NT2/D1 (cell line): ENCODE measurements around the gene CCDC146.
"Not testable (repeated sequence)": the region's sequence is repeated elsewhere in the genome, so short reads cannot be mapped to it uniquely, and the experiment has no call there.

Experiments
- DNase-seq: peaks from one replicate; pipeline ENCODE4 v3.0.0-alpha.2; 2011; ENCODE audit warnings: low read depth, low spot score
- H3K27me3 ChIP-seq: 2 replicates; pipeline ENCODE4 v1.6.0; 2011; ENCODE audit warnings: mild to moderate bottlenecking; ENCODE audit not compliant: insufficient read length, insufficient read depth
- H3K36me3 ChIP-seq: 2 replicates; pipeline ENCODE4 v1.6.1; 2011; ENCODE audit warnings: mild to moderate bottlenecking, low read length, mixed read lengths; ENCODE audit not compliant: insufficient read depth, insufficient read length
- H3K4me1 ChIP-seq: 2 replicates; pipeline ENCODE4 v1.5.1; 2011; ENCODE audit not compliant: insufficient read depth, insufficient read length
- H3K4me3 ChIP-seq: 2 replicates; pipeline ENCODE4 v1.5.1; 2011; ENCODE audit warnings: low read depth; ENCODE audit not compliant: insufficient read length
- H3K9ac ChIP-seq: 2 replicates; pipeline ENCODE4 v1.6.0; 2011; ENCODE audit warnings: low read depth; ENCODE audit not compliant: insufficient read length
- H3K9me3 ChIP-seq: 2 replicates; pipeline ENCODE4 v1.5.1; 2011; ENCODE audit warnings: mild to moderate bottlenecking, low read length; ENCODE audit not compliant: insufficient read depth
- SUZ12 ChIP-seq: IDR thresholded peaks from 2 replicates; pipeline ENCODE4 v1.6.1; 2011; ENCODE audit not compliant: insufficient read length, insufficient read depth; ENCODE audit errors: extremely low read depth
- YY1 ChIP-seq: IDR thresholded peaks from 2 replicates; pipeline ENCODE4 v1.6.1; 2011; ENCODE audit not compliant: insufficient read length, insufficient read depth
- ZNF274 ChIP-seq: IDR thresholded peaks from 2 replicates; pipeline ENCODE4 v1.6.1; 2011; ENCODE audit warnings: mild to moderate bottlenecking, low read depth, low read length

Gene CCDC146

GRCh38 chr7:77330169-77330882 lies 207.9 kb downstream of the CCDC146 start:
- Histone ChIP-seq H3K4me1 (peaks cover 4% of the 10 kb centered on the region), H3K4me3 (no peak overlapping the region), H3K9me3 (no peaks in the 10 kb centered on the region), H3K27me3 (no peaks in the 10 kb centered on the region), H3K9ac (no peak overlapping the region), H3K36me3 (no peaks in the 10 kb centered on the region)
- TF ChIP-seq ZNF274 (no peak), SUZ12 (no peak), YY1 (no peak)
- no peak for DNase-seq

- H3K9me3 ChIP-seq = no peaks in the 10 kb centered on the region
- no peaks in the 10 kb centered on the region for H3K36me3 ChIP-seq
- no peak overlapping the region for H3K9ac ChIP-seq
- H3K27me3 ChIP-seq = no peaks in the 10 kb centered on the region
- DNase-seq = peak; percentile 67
- TF ChIP-seq YY1 = no peak
- no peak for TF ChIP-seq ZNF274
- no peak for TF ChIP-seq SUZ12
- no peak overlapping the region for H3K4me3 ChIP-seq
- H3K4me1 ChIP-seq = peaks cover under 1% of the 10 kb centered on the region
These were observed 209.7 kb downstream of the CCDC146 start for GRCh38 chr7:77331938-77332695.

GRCh38 chr7:77334039-77334438 lies 211.6 kb downstream of the CCDC146 start:
- not testable (repeated sequence) for H3K9me3 ChIP-seq, DNase-seq, H3K36me3 ChIP-seq, H3K4me1 ChIP-seq, H3K4me3 ChIP-seq, H3K27me3 ChIP-seq, H3K9ac ChIP-seq

GRCh38 chr7:77335581-77335980 lies 213.2 kb downstream of the CCDC146 start:
- H3K9ac ChIP-seq = no peak overlapping the region
- TF ChIP-seq SUZ12 (no peak), ZNF274 (no peak), YY1 (no peak)
- H3K4me1 ChIP-seq = no peaks in the 10 kb centered on the region
- H3K4me3 ChIP-seq = no peak overlapping the region
- H3K36me3 ChIP-seq = no peaks in the 10 kb centered on the region
- no peaks in the 10 kb centered on the region for H3K9me3 ChIP-seq
- no peak for DNase-seq
- no peaks in the 10 kb centered on the region for H3K27me3 ChIP-seq

GRCh38 chr7:77337456-77337990 lies 215.1 kb downstream of the CCDC146 start:
- Histone ChIP-seq H3K9ac (no peak overlapping the region), H3K36me3 (no peaks in the 10 kb centered on the region), H3K9me3 (no peaks in the 10 kb centered on the region), H3K27me3 (no peaks in the 10 kb centered on the region), H3K4me1 (no peaks in the 10 kb centered on the region), H3K4me3 (no peak overlapping the region)
- TF ChIP-seq ZNF274 (no peak), YY1 (no peak), SUZ12 (no peak)
- DNase-seq = no peak

- no peak for DNase-seq
- H3K27me3 ChIP-seq = no peaks in the 10 kb centered on the region
These were observed 215.8 kb downstream of the CCDC146 start for GRCh38 chr7:77338260-77338659.

GRCh38 chr7:77338883-77339629 lies 216.6 kb downstream of the CCDC146 start:
- Histone ChIP-seq H3K27me3 (no peaks in the 10 kb centered on the region), H3K4me1 (no peaks in the 10 kb centered on the region), H3K36me3 (no peaks in the 10 kb centered on the region), H3K9ac (no peak overlapping the region), H3K4me3 (no peak overlapping the region), H3K9me3 (no peaks in the 10 kb centered on the region)
- DNase-seq = no peak
- TF ChIP-seq ZNF274 (no peak), YY1 (no peak), SUZ12 (no peak)

More at GRCh38 chr7:77338260-77338659, 215.8 kb downstream of the CCDC146 start:
- Histone ChIP-seq H3K9ac (no peak overlapping the region), H3K9me3 (no peaks in the 10 kb centered on the region), H3K4me3 (no peak overlapping the region), H3K4me1 (no peaks in the 10 kb centered on the region), H3K36me3 (no peaks in the 10 kb centered on the region)
- TF ChIP-seq YY1 (no peak), ZNF274 (no peak), SUZ12 (no peak)
